ENCODE data around the gene RPS6KA5.

Gene RPS6KA5

DNA sequence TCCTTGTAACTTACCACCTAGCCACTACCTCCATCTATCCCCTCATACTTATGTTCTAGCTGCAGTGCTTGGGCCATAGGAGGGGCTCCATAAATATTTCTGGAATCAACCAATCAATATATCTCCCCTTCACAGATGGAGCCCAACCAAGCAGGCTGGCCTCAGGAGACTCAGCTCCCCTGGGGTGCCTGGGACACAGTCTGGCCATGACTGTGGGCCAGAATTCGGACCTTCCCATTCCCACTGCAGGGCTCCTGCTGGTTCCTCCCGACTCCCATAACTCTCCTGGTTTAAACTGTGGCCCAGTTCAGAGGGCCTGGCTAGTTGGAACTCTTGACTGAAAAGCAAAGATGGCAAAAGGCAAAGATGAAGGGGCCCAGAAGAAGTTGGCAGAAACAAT lies 257.2 kb downstream of the RPS6KA5 start:
- no peak for DNase-seq

DNA sequence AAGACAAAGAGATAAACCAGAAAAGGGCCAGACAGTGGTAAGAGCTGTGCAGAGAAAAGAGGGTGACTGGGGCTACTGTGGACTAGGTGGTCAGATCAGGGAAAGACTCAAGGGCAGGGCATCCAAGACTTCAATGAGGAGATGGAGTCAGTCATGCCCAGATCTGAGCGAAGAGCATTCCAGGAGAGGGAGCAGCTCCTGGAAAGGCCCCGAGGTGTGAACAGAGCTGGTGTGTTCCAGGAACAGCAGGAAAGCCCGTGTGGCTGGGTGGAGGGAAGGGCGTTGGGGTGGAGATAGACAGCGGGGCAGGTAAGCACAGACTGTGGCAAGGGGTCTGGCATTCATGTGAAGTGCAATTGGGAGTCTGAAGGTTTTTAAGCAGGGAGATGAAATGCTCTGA lies 261.0 kb downstream of the RPS6KA5 start:
- no peak for DNase-seq

DNA sequence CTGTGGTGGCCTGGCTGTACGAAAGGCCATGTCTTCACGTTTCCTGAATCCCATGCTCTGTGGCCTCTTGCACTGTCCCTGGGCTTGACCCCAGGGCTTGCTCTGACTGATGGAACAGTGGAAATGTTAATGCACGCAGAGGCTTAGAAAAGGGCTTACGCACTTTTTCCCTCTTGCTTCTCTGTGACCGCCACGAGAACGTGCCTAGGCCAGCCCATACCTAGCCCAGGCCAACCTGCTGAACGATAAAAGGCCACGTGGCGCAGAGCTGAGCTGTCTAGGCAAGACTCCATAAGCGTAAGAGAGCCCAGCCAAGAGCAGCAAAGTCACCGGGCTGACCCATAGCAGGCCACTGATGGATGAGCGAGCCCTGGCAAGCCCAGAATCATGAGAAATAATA lies 262.5 kb downstream of the RPS6KA5 start:
- no peak for DNase-seq
